MCF 10A (cell line): ENCODE results near the gene TSC22D4. TPM values are rescaled to one million over a fixed set of nuclear protein-coding genes. Genes with fewer than 3 reads are reported as not detected.
"Not testable (repeated sequence)": the region's sequence is repeated elsewhere in the genome, so short reads cannot be mapped to it uniquely, and the experiment has no call there.

Experiments
- BruUV-seq: library from RNA; stranded (reverse); fragments of 400-500 nt; replicated peaks from 2 replicates; lab custom pipeline; 2021; lab: Mats Ljungman, UMichigan
- CTCF ChIA-PET: fragments of 300-600 bp; sonication (Branson Sonifier 250); formaldehyde crosslinking; extraction: SDS; loops from one replicate; lab custom pipeline; 2021; ENCODE audit warnings: antibody characterized with exemption, inconsistent platforms; lab: Yijun Ruan, JAX
- POLR2A ChIA-PET: fragments of 300-600, 350-650 bp; sonication (Branson Sonifier 250); formaldehyde crosslinking; extraction: SDS; loops from one replicate; lab custom pipeline; 2020; ENCODE audit warnings: antibody characterized with exemption, inconsistent platforms; lab: Yijun Ruan, JAX
- DNase-seq: peaks from one replicate; pipeline ENCODE4 v3.0.0-alpha.2; 2018; ENCODE audit not compliant: unreplicated experiment
- H3K27ac Mint-ChIP-seq: one replicate; pipeline ENCODE4 v1.8.0; 2022; ENCODE audit warnings: mild to moderate bottlenecking, low read depth, mixed read lengths; ENCODE audit not compliant: unreplicated experiment
- H3K27me3 Mint-ChIP-seq: one replicate; pipeline ENCODE4 v1.8.0; 2022; ENCODE audit warnings: mixed read lengths; ENCODE audit not compliant: insufficient read depth, unreplicated experiment
- H3K36me3 Mint-ChIP-seq: one replicate; pipeline ENCODE4 v1.8.0; 2022; ENCODE audit warnings: mild to moderate bottlenecking, moderate library complexity, mixed read lengths; ENCODE audit not compliant: insufficient read depth, unreplicated experiment
- H3K4me1 Mint-ChIP-seq: one replicate; pipeline ENCODE4 v1.8.0; 2022; ENCODE audit warnings: mixed read lengths; ENCODE audit not compliant: insufficient read depth, unreplicated experiment
- H3K4me3 Mint-ChIP-seq: one replicate; pipeline ENCODE4 v1.8.0; 2022; ENCODE audit warnings: mild to moderate bottlenecking, moderate library complexity, mixed read lengths; ENCODE audit not compliant: unreplicated experiment
- H3K9me3 Mint-ChIP-seq: one replicate; pipeline ENCODE4 v1.8.0; 2022; ENCODE audit warnings: mixed read lengths; ENCODE audit not compliant: unreplicated experiment
- CTCF ChIP-seq: fragments of 200-600 bp; IDR thresholded peaks from one replicate; pipeline ENCODE4 v1.8.0; 2022; ENCODE audit warnings: antibody characterized with exemption, mild to moderate bottlenecking; ENCODE audit not compliant: unreplicated experiment
- intact Hi-C: fragments of 100-400 bp; cut with micrococcal nuclease; formaldehyde crosslinking; loops from 2 replicates; pipeline ENCODE4 v1.14.1; 2022
- total RNA-seq: library from RNA; stranded (reverse); gene quantifications from 2 replicates; pipeline ENCODE4 v1.2.3, GENCODE V29; 2022

The TSC22D4 gene
- total RNA-seq, 1 experiment from 2014 or later: 36.0 TPM

GRCh38 chr7:100457033-100457432 is 22.0 kb downstream of the TSC22D4 start:
- no TSS peak for BruUV-seq
- Mint-ChIP-seq H3K36me3 (peaks cover 5% of the 10 kb centered on the region), H3K27ac (no peak overlapping the region), H3K27me3 (no peaks in the 10 kb centered on the region), H3K9me3 (no peaks in the 10 kb centered on the region), H3K4me3 (no peak overlapping the region), H3K4me1 (no peaks in the 10 kb centered on the region)
- DNase-seq: no peak
- TF ChIP-seq CTCF: no peak
- CTCF ChIA-PET: no interaction called here
- intact Hi-C loops: no loop called here
- POLR2A ChIA-PET: no interaction called here

GRCh38 chr7:100456562-100456961 is 22.5 kb downstream of the TSC22D4 start:
- BruUV-seq: no TSS peak
- no peaks in the 10 kb centered on the region for H3K27me3 Mint-ChIP-seq
- no peak overlapping the region for H3K4me3 Mint-ChIP-seq
- intact Hi-C loops: no loop called here
- no peaks in the 10 kb centered on the region for H3K9me3 Mint-ChIP-seq
- ChIA-PET POLR2A (no interaction called here), CTCF (interaction anchor here (2.3 kb wide), 1 partner anchor 13 kb away, joined by 12 read pairs; no protein-coding TSS in a partner anchor)
- no peak for DNase-seq
- H3K27ac Mint-ChIP-seq: no peak overlapping the region
- H3K4me1 Mint-ChIP-seq: no peaks in the 10 kb centered on the region
- peaks cover 5% of the 10 kb centered on the region for H3K36me3 Mint-ChIP-seq
- TF ChIP-seq CTCF: no peak

- no peaks in the 10 kb centered on the region for H3K9me3 Mint-ChIP-seq
- H3K4me1 Mint-ChIP-seq: no peaks in the 10 kb centered on the region
- H3K4me3 Mint-ChIP-seq: no peak overlapping the region
- no peak overlapping the region for H3K27ac Mint-ChIP-seq
- H3K36me3 Mint-ChIP-seq: no peaks in the 10 kb centered on the region
- BruUV-seq: no TSS peak
- ChIA-PET POLR2A (interaction anchor here (1.0 to 1.5 kb wide), 3 partner anchors 10 to 131 kb away, joined by 4 to 6 read pairs (median 4); partner anchors contain the start of genes FBXO24 and LRCH4), CTCF (interaction anchor here (0.7 to 2.3 kb wide), 6 partner anchors 10 to 396 kb away, joined by 3 to 16 read pairs (median 4); no protein-coding TSS in a partner anchor)
- intact Hi-C loops: no loop called here
- DNase-seq: no peak
- TF ChIP-seq CTCF: no peak
- H3K27me3 Mint-ChIP-seq: no peaks in the 10 kb centered on the region
These were observed 23.8 kb downstream of the TSC22D4 start for GRCh38 chr7:100455206-100455605.

GRCh38 chr7:100453854-100454253 is 25.2 kb downstream of the TSC22D4 start:
- H3K9me3 Mint-ChIP-seq, H3K4me3 Mint-ChIP-seq, DNase-seq, H3K36me3 Mint-ChIP-seq, H3K27ac Mint-ChIP-seq, BruUV-seq, H3K4me1 Mint-ChIP-seq, H3K27me3 Mint-ChIP-seq, intact Hi-C loops: not testable (repeated sequence)
- POLR2A ChIA-PET: interaction anchor here (0.8 to 1.5 kb wide), 2 partner anchors 12 to 16 kb away, joined by 3 to 6 read pairs; no protein-coding TSS in a partner anchor
- CTCF ChIA-PET: interaction anchor here (1.1 to 2.0 kb wide), 3 partner anchors 12 to 18 kb away, joined by 3 to 10 read pairs (median 7); partner anchors contain the start of gene PPP1R35
